ENCODE data around the gene CHRNA4. TPM values are rescaled to one million over a fixed set of nuclear protein-coding genes. Genes with fewer than 3 reads are reported as not detected.

Gene CHRNA4
- total RNA-seq, 1 experiment from 2014 or later, result 2.4 TPM

DNA sequence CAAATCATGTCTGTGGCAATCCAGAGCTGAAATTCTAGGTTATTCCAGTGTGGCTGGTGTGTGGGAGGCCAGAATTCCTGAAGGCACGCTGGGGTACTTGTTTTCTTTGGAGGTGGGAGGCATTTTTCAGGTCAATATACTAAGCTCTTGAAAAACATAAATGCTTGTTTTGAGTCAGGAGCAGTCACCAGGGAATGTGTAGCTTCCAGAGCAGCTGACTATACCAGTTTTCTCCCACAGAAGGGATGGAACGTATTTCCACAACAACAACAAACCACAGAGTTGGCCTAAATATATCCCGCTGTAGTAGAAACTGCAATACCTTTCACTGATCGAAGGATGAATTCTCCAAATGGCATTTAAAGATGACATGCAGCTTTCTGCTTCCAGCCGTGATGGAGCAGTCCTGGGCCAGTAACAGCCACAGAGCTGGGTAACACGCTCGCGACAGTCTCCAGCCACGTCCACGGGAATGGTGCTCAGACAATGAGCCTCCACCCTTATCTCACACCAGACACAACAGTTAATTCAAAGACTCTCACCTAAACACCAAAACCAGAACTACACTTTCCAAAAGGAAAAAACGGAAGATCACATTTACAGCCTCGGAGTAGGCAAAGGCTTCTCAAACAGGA lies 23.2 kb downstream of the CHRNA4 start:
- in situ Hi-C loops (cut with HindIII; ENCODE audit: low pct_unique_long_range_greater_than_20kb, low sequenced_read_pairs), result no loop called here
- H3K4me3 ChIP-seq (ENCODE audit: low read depth in 2 of 2, low read length in 2 of 2), result no peak overlapping the region
- H3K27me3 ChIP-seq (ENCODE audit: control insufficient read depth, insufficient read depth, low read length), result peaks cover 2% of the 10 kb centered on the region; the same call in 1 of the 2 replicates
- H3K9me3 ChIP-seq (ENCODE audit: control insufficient read depth, insufficient read depth, low read depth, low read length), result no peaks in the 10 kb centered on the region; the same call in 1 of the 2 replicates
- ChIA-PET CTCF (no interaction called here), POLR2A (no interaction called here)
- no TSS peak for BruUV-seq (replicated peaks)
- ATAC-seq, result no peak; the same call in 1 of the 2 replicates
- H3K36me3 ChIP-seq (ENCODE audit: control insufficient read depth, insufficient read depth, low read length), result no peaks in the 10 kb centered on the region
- intact Hi-C loops (cut with micrococcal nuclease; ENCODE audit: unreplicated experiment), result no loop called here
- H3K27ac ChIP-seq (ENCODE audit: low read length), result no peak overlapping the region
- DNase-seq (ENCODE audit: low read depth, low spot score), result no peak
- H3K4me1 ChIP-seq (ENCODE audit: control insufficient read depth, insufficient read depth, low read length), result no peaks in the 10 kb centered on the region
- TF ChIP-seq TCF7L2 (IDR thresholded peaks at IDR 0.05; ENCODE audit: low read depth, low read length) (no peak), CTCF (IDR thresholded peaks at IDR 0.05) (no peak), POLR2AphosphoS5 (IDR thresholded peaks at IDR 0.05; ENCODE audit: low read depth, low read length) (no peak), SIN3A (IDR thresholded peaks at IDR 0.05; ENCODE audit: borderline replicate concordance, insufficient read depth, low read depth, low read length) (no peak)
- TF ChIP-seq, protein P1, sequence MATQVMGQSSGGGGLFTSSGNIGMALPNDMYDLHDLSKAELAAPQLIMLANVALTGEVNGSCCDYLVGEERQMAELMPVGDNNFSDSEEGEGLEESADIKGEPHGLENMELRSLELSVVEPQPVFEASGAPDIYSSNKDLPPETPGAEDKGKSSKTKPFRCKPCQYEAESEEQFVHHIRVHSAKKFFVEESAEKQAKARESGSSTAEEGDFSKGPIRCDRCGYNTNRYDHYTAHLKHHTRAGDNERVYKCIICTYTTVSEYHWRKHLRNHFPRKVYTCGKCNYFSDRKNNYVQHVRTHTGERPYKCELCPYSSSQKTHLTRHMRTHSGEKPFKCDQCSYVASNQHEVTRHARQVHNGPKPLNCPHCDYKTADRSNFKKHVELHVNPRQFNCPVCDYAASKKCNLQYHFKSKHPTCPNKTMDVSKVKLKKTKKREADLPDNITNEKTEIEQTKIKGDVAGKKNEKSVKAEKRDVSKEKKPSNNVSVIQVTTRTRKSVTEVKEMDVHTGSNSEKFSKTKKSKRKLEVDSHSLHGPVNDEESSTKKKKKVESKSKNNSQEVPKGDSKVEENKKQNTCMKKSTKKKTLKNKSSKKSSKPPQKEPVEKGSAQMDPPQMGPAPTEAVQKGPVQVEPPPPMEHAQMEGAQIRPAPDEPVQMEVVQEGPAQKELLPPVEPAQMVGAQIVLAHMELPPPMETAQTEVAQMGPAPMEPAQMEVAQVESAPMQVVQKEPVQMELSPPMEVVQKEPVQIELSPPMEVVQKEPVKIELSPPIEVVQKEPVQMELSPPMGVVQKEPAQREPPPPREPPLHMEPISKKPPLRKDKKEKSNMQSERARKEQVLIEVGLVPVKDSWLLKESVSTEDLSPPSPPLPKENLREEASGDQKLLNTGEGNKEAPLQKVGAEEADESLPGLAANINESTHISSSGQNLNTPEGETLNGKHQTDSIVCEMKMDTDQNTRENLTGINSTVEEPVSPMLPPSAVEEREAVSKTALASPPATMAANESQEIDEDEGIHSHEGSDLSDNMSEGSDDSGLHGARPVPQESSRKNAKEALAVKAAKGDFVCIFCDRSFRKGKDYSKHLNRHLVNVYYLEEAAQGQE (IDR thresholded peaks at IDR 0.05; ENCODE audit: insufficient read depth in 1 of 2, low read depth in 2 of 2, low read length in 1 of 2), result no peak

DNA sequence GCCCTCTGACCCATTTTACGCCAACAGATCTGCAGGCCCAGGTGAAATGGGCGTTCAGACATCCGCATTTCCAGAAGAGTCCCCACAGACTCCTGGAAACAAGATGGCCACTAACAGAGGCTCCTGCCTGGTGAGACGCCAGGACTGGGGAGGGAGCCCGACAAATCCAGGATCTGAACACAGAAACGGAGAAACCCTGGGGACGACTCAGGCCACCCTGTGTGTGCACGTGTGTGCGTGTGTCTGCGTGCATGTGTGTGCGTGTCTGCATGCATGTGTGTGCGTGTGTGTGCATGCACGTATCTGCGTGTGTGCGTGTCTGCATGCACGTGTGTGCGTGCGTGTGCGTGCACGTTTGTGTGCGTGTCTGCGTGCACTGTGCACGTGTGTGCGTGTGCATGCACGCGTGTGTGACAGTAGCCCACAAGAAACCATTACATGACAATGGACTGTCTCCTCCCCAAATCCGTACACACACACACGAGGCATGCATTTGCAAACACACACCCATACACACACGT lies 24.9 kb downstream of the CHRNA4 start:
- ATAC-seq (no peak), DNase-seq (ENCODE audit: low read depth, low spot score) (no peak)
- H3K27ac ChIP-seq (ENCODE audit: low read length), result no peak overlapping the region
- no peaks in the 10 kb centered on the region; the same call in 1 of the 2 replicates for H3K9me3 ChIP-seq (ENCODE audit: control insufficient read depth, insufficient read depth, low read depth, low read length)
- ChIA-PET CTCF (no interaction called here), POLR2A (no interaction called here)
- no peaks in the 10 kb centered on the region for H3K4me1 ChIP-seq (ENCODE audit: control insufficient read depth, insufficient read depth, low read length)
- TF ChIP-seq SIN3A (IDR thresholded peaks at IDR 0.05; ENCODE audit: borderline replicate concordance, insufficient read depth, low read depth, low read length) (no peak), CTCF (IDR thresholded peaks at IDR 0.05) (no peak), POLR2AphosphoS5 (IDR thresholded peaks at IDR 0.05; ENCODE audit: low read depth, low read length) (no peak), TCF7L2 (IDR thresholded peaks at IDR 0.05; ENCODE audit: low read depth, low read length) (no peak)
- TF ChIP-seq, protein P1 (IDR thresholded peaks at IDR 0.05; ENCODE audit: insufficient read depth in 1 of 2, low read depth in 2 of 2, low read length in 1 of 2), result no peak
- H3K36me3 ChIP-seq (ENCODE audit: control insufficient read depth, insufficient read depth, low read length), result no peaks in the 10 kb centered on the region
- intact Hi-C loops (cut with micrococcal nuclease; ENCODE audit: unreplicated experiment), result no loop called here
- H3K4me3 ChIP-seq (ENCODE audit: low read depth in 2 of 2, low read length in 2 of 2), result no peak overlapping the region
- H3K27me3 ChIP-seq (ENCODE audit: control insufficient read depth, insufficient read depth, low read length), result peaks cover 2% of the 10 kb centered on the region; the same call in 1 of the 2 replicates
- no TSS peak for BruUV-seq (replicated peaks)
- in situ Hi-C loops (cut with HindIII; ENCODE audit: low pct_unique_long_range_greater_than_20kb, low sequenced_read_pairs), result no loop called here
